GM21447 (cell line): ENCODE results near the gene THUMPD3.

Source experiments
- ATAC-seq: cut with Tn5 transposase; IDR thresholded peaks from one replicate; pipeline ENCODE4 v1.9.1; 2021; ENCODE audit not compliant: unreplicated experiment

Gene THUMPD3

GRCh38 chr3:9415485-9416138 is 52.8 kb downstream of the THUMPD3 start:
- no peak for ATAC-seq

GRCh38 chr3:9416139-9416780 is 53.4 kb downstream of the THUMPD3 start:
- ATAC-seq = no peak

GRCh38 chr3:9420850-9421549 is 58.1 kb downstream of the THUMPD3 start:
- ATAC-seq = no peak

GRCh38 chr3:9422712-9423424 is 60.0 kb downstream of the THUMPD3 start:
- ATAC-seq = no peak

- no peak for ATAC-seq
Measured at GRCh38 chr3:9428411-9428810, 65.6 kb downstream of the THUMPD3 start.

- ATAC-seq = no peak
Measured at GRCh38 chr3:9430733-9431132, 67.9 kb downstream of the THUMPD3 start.

GRCh38 chr3:9433627-9434521 is 71.0 kb downstream of the THUMPD3 start:
- ATAC-seq = no peak

- ATAC-seq = no peak
Measured at GRCh38 chr3:9435316-9435715, 72.5 kb downstream of the THUMPD3 start.
